Mesodermal cell (in vitro differentiated cells): Measurements from ENCODE around the gene TANGO2.

ENCODE experiments used
- H3K27ac ChIP-seq: 2 replicates; pipeline ENCODE4 v1.7.0; 2013; ENCODE audit warnings: mild to moderate bottlenecking, low read depth, low read length, moderate library complexity; ENCODE audit not compliant: severe bottlenecking
- H3K36me3 ChIP-seq: 2 replicates; pipeline ENCODE4 v1.7.1; 2013; ENCODE audit warnings: mild to moderate bottlenecking, low read length, moderate library complexity; ENCODE audit not compliant: control insufficient read depth, insufficient read depth
- H3K4me1 ChIP-seq: one replicate; pipeline ENCODE4 v1.7.1; 2013; ENCODE audit warnings: mild to moderate bottlenecking, low read length; ENCODE audit not compliant: insufficient read depth, control insufficient read depth, poor library complexity, severe bottlenecking
- H3K4me3 ChIP-seq: 2 replicates; pipeline ENCODE4 v1.7.0; 2013; ENCODE audit warnings: low read length, control low read depth, mild to moderate bottlenecking; ENCODE audit not compliant: insufficient read depth, poor library complexity, severe bottlenecking; ENCODE audit errors: extremely low read depth
- H3K9me3 ChIP-seq: 2 replicates; pipeline ENCODE4 v1.7.1; 2013; ENCODE audit warnings: mild to moderate bottlenecking, low read length, moderate library complexity; ENCODE audit not compliant: control insufficient read depth
- WGBS, 2 experiments: methylation state at CpG; one replicate each; pipeline ENCODE4 v1.1.5; 2013; ENCODE audit warnings: missing lambda C conversion rate in 2 of 2; ENCODE audit not compliant: insufficient coverage in 2 of 2; 5-methylcytosine and 5-hydroxymethylcytosine counted together

TANGO2 gene

DNA sequence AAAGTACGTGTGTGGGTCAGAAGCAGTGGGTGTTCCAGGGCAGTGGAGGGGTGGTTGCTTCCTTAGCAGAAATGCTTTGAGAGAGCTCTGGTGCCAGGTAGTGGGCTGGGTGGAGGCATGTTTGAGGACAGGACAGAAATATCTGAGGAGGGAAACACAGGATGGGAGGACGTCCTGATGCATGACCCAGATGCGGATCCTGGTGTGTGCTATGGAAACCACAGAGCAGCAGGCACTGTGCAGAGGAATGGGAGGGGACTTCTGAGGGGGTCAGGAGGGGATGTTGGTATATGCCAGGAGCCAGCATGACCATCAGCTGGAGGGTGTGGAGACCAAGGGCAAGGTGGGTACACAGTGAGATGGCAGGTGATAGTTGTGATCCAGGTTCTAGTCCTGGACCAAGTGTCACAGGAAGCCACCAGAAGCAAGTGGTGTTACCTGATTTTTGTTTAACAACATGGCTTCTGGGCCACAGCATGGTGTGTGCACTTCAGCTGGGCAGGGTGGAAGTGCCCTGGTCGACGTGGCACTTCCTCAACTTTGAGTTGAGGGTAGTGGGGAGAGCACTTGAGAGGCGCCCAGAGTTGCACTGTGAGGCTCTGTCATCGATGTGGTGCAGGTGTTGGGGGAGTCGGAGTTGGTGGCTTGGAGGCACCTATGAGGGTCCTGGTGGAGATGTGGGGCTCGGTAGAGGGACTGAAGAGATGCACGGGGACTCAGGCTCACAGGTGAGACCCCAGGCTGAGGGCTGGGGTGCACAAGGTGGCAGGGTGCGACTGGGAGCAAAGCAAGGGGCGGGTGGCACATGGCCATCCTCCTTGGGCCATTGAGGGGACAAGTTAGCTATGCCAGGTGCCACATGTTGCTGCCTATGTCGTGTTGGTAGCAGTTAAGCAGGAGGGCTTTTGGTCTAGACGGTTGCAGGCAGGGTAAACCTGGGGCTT, 66.7 kb downstream of the TANGO2 start:
- H3K4me3 ChIP-seq, result no peak overlapping the region
- H3K4me1 ChIP-seq, result peaks cover 6% of the 10 kb centered on the region
- H3K27ac ChIP-seq, result no peak overlapping the region
- H3K36me3 ChIP-seq, result peaks cover 80% of the 10 kb centered on the region
- 94 to 97% methylated on average over 11 to 14 of the region's 14 CpGs for WGBS, 2 experiments
- H3K9me3 ChIP-seq, result no peaks in the 10 kb centered on the region

DNA sequence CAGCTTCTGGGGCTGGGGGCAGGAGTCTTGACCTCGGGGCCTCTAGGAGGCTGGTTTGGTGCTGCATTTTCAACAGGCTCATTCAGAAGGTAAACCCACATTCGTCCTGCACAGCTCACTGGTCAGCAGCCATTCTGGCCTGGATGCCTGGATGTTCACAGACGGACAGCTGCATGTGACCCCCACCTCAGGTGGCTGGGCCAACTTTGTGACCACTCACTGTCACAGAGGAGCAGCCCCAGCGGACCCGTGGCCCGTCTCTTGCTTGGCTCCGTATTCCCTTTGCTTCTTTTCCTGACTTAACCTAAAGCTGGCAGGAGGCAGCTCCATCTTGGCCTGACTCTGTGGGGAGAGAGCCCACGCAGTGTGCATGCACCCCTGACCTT, 67.3 kb downstream of the TANGO2 start:
- Histone ChIP-seq H3K4me1 (peaks cover 6% of the 10 kb centered on the region), H3K27ac (no peak overlapping the region), H3K36me3 (peaks cover 82% of the 10 kb centered on the region), H3K9me3 (no peaks in the 10 kb centered on the region), H3K4me3 (no peak overlapping the region)
- 92 to 98% methylated on average over 7 of the region's 8 CpGs for WGBS, 2 experiments

DNA sequence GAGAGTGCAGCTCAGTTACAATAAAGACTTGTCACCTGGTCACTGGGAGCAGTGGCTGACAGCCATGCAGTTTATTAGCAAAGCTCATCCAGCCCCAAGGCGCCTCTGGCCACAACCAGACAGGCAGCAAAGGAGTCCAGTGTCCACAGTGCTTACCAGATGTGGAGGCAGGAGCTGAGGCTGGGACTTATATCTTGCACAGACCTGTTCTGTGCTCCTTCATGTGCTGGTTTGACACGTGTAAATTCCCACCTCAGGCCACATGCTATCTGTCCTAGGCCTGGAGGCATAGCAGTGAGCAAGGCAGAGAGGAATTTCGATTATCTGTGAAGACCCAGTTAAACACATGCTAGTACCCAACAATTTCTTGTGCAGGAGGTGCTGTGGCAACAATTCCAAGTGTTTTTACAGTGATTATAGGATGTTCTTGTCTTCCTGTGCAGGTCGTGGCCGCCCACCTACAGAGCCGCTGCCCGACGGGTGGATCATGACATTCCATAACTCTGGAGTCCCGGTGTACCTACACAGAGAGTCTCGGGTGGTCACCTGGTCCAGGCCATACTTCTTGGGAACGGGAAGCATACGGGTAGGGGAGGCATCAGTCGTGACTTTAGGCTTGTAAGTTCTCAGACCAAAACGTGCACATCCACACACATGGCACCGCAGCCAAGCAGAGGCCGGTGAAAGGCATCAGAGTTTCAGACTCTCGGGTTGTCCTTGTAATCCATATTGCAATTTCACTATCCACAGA, 68.5 kb downstream of the TANGO2 start:
- Histone ChIP-seq H3K4me3 (no peak overlapping the region), H3K27ac (no peak overlapping the region), H3K9me3 (no peaks in the 10 kb centered on the region), H3K36me3 (peaks cover 92% of the 10 kb centered on the region), H3K4me1 (peaks cover 3% of the 10 kb centered on the region)
- WGBS, 2 experiments, result 98 to 99% methylated on average over 15 to 16 of the region's 17 CpGs

DNA sequence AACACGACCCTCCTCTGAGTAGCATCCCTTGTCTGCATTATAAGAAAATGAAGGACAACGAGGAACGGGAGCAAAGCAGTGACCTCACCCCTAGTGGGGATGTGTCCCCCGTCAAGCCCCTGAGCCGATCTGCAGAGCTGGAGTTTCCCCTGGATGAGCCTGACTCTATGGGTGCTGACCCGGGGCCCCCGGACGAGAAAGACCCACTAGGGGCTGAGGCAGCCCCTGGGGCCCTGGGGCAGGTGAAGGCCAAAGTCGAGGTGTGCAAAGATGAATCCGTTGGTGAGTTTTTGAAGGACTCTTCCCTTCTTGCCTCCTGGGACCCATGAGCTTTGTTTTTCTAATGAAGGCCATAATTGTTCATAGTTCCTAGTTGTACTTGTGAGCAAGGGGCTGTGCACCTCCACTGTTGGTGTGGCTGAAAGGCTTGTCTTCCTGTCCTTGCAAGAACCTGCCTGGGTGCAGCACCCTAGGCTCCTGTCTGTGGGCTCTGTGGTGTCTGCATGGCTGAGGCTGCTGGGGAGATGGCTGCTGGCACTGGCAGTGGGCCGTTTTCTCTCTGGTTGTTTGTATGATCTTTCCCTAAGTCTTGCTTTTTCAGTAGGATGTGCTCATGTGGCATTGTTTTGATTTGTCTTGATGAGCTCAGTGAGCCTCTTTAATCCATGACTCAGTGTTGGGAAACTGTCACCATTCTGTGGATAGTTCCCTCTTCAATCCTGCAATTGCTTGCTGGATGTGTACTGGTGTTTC, 69.2 kb downstream of the TANGO2 start:
- peaks cover 97% of the 10 kb centered on the region for H3K36me3 ChIP-seq
- no peaks in the 10 kb centered on the region for H3K4me1 ChIP-seq
- H3K4me3 ChIP-seq, result no peak overlapping the region
- no peaks in the 10 kb centered on the region for H3K9me3 ChIP-seq
- no peak overlapping the region for H3K27ac ChIP-seq
- whole genome bisulfite sequencing, 2 experiments, result 94 to 97% methylated on average over 9 to 11 of the region's 11 CpGs

DNA sequence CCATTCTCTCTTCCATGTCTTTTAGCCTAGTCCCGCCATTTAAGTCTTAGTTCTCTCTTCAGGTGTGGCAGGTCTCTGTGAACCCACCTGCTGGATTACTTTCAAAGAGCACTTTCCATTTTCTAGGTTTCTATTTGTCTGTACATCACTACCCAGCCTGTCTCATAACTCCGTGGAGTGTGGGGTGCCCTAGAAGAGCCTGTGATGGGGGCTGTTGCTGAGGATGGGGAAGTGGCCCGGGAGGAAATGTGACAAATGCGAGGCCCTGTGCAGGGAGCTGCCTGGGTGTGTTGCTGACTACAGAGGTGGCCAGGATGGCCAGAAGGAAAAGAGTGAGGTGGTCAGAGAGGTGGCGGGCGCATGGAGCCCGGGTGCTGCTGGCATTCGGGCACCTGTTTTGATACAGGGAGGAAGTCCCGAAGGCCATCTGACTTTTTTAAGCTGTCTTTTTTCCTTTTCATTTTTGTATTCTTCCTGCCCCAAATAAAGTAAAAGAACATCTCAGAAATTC, 69.9 kb downstream of the TANGO2 start:
- no peak overlapping the region for H3K27ac ChIP-seq
- H3K4me3 ChIP-seq, result no peak overlapping the region
- no peaks in the 10 kb centered on the region for H3K4me1 ChIP-seq
- peaks cover 98% of the 10 kb centered on the region for H3K36me3 ChIP-seq
- no peaks in the 10 kb centered on the region for H3K9me3 ChIP-seq
- 96 to 97% methylated on average over 5 to 7 of the region's 9 CpGs for WGBS, 2 experiments

DNA sequence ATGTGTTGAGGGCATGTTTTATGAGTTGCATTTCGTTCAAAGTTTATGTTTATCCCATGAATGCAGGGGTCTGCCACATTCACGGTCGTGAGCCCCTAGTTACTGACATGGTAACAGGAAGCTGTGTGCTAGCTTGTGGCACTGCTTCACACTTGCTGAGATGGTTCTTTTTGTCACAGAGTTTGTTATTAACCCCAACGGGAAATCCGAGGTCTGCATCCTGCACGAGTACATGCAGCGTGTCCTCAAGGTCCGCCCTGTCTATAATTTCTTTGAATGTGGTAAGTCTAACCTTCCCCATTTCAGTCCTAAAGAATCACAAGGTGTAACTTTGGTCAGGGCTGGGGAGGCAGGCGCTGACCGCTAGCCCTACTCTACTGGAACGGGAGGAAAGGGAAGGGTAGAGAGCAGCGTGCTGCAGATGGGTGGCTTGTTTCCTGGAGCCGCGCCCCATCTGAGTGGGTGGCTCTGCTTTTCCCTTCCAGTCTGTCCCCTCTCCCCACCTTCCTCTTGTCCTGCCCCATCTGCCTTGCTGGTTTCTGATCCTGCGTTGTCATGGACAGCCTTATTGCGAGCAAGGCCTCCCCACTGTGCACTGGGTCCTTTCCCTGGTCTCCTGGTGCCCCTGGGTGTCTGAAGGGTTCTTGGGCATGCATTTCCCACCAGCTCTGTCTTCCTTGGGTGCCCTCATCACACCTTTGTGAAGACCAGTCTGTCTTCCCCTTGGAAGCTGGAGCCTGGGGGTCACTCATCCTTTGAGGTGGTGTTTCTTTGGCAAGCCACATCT, 71.0 kb downstream of the TANGO2 start:
- Histone ChIP-seq H3K27ac (no peak overlapping the region), H3K4me1 (no peaks in the 10 kb centered on the region), H3K9me3 (no peaks in the 10 kb centered on the region), H3K36me3 (peaks cover 98% of the 10 kb centered on the region), H3K4me3 (no peak overlapping the region)
- 97 to 98% methylated on average over 5 to 14 of the region's 16 CpGs for WGBS, 2 experiments

DNA sequence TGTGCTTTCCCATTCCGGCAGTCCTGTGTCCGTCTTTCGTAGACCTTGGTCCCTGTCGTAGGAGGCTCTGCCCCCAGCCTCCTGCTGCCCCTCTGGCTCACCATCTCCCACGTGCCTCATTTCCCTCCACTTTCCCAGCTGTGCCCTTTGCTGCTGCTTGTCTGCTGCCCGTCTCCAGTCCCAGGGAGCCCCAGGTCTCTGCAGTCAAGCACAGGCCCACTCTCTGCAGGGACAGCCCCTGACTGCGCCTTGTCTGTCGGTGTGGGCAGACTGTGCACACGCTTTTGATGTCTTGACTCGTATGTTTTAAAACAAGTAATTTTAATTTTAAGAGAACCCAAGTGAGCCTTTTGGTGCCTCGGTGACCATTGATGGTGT, 71.6 kb downstream of the TANGO2 start:
- Histone ChIP-seq H3K36me3 (peaks cover 98% of the 10 kb centered on the region), H3K27ac (no peak overlapping the region), H3K4me3 (no peak overlapping the region), H3K9me3 (no peaks in the 10 kb centered on the region), H3K4me1 (no peaks in the 10 kb centered on the region)
- 95 to 98% methylated on average over 9 to 11 of the region's 11 CpGs for WGBS, 2 experiments

DNA sequence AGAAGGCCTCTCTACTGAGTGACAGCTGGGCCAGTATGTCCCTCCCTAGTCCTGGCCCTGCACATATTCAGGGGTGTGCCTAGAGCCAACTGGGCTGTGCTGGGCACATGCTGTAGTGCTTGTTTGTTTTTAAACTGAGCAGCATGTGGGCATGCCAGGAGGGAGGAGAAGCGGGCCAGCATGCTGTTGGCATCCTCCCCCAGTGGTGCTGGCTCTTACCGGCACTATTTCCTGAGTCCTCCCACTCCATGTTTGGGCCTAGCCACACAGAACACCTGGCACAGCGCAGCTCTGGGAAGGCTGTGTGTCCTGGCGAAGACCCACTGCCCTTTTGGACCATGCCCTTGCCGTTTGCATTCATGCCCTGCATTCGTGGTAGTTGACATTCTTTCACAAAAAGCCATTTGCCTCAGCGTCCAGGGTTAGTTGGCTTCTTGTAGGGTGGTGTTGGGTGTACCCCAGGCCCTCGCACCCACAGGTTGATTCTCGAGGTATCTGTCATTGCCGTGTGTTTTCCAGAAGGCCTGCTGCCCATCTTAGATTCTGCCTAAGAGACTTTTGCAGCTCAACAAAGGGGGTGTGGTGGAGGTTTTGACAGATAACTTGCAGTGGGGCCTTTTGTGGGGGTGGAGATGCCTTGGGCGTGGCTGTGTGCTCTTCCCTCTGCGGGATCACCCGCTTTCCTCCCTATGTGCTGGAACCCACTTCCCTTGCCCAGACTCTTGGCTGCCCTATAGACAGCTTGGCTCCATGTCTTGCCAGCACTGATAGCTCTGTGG, 72.7 kb downstream of the TANGO2 start:
- H3K36me3 ChIP-seq, result peaks cover 97% of the 10 kb centered on the region
- WGBS, 2 experiments, result 98 to 99% methylated on average over 12 of the region's 13 CpGs
- no peak overlapping the region for H3K4me3 ChIP-seq

DNA sequence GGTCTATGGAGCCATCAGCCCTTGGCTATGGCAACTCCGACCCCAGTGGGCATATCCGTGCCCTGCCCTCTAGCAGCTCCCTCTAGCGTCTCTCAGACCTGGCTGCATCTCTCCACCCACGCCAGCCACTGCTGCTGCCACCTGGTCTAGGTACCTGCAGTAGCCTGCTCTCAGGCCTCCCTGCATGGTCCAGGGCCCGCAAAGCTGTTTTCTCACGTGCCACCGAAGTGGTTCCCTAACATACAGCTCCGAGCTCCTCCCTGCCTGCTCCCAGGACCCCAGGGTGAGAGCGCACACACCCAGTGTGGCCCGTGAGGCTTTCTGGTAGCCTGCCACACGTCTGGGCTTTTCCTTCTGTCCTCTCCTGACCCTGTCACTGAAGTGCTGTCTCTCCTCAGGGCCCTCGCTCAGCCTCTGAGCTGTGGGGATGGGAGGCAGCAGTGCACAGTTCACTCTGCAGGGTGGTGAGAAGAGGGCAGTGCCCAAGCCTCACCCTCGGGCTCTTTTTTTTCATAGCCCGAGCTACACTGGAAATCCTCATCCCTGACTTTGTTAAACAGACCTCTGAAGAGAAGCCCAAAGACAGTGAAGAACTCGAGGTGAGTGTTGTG, 73.4 kb downstream of the TANGO2 start:
- Histone ChIP-seq H3K4me1 (no peaks in the 10 kb centered on the region), H3K9me3 (no peaks in the 10 kb centered on the region), H3K36me3 (peaks cover 99% of the 10 kb centered on the region), H3K27ac (no peak overlapping the region), H3K4me3 (no peak overlapping the region)
- 99 to 100% methylated on average over 12 of the region's 15 CpGs for WGBS, 2 experiments

More for the DNA sequence above, 72.7 kb downstream of the TANGO2 start:
- Histone ChIP-seq H3K4me1 (no peaks in the 10 kb centered on the region), H3K9me3 (no peaks in the 10 kb centered on the region), H3K27ac (no peak overlapping the region)
